DMS53 (cell line): Measurements from ENCODE around the gene STOML1.
A peak's percentile ranks its signal among the peaks of the same experiment; 100 is the strongest.
"Not testable (repeated sequence)": the region's sequence is repeated elsewhere in the genome, so short reads cannot be mapped to it uniquely, and the experiment has no call there.

Source experiments
- DNase-seq: peaks from one replicate; lab custom pipeline; 2025; lab: John Stamatoyannopoulos, UW

The STOML1 gene

DNA sequence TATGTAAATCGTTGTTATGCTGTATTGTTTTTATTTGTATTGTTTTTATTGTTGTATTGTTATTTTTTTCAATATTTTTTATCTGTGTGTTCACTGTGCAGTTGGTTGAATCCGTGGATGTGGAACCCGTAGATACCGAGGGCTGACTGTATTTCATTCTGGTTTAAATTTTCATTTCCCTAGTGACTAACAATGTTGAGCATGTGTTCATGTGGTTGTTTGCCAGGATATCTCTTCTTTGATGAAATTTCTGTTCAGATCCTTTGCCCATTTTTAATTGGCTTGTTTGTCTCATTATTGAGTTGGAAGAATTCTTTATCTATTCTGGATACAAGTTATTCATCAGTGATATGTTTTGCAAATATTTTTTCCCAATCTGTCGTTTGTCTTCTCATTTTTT, 29.7 kb downstream of the STOML1 start:
- DNase-seq = no peak

DNA sequence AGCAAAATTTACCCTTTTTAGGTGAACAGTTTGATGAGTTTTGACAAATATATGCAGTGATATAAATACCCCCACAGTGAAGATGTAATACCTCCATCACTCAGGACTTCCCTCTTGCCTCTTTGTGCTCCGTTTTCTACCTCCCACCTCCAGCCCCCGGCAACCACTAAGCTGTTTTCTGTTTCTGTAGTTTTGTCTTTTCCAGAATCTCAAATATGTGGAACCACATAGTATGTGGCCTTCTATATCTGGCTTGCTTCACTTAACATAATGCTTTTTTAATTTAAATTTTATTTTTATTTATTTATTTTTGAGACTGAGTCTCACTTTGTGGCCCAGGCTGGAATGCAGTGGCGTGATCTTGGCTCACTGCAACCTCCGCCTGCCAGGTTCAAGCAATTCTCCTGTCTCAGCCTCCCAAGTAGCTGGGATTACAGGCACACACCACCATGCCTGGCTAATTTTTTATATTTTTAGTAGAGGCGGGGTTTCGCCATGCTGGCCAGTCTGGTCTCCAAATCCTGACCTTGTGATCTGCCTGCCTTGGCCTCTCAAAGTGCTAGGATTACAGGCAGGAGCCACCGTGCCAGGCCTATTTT, 31.5 kb downstream of the STOML1 start:
- not testable (repeated sequence) for DNase-seq

DNA sequence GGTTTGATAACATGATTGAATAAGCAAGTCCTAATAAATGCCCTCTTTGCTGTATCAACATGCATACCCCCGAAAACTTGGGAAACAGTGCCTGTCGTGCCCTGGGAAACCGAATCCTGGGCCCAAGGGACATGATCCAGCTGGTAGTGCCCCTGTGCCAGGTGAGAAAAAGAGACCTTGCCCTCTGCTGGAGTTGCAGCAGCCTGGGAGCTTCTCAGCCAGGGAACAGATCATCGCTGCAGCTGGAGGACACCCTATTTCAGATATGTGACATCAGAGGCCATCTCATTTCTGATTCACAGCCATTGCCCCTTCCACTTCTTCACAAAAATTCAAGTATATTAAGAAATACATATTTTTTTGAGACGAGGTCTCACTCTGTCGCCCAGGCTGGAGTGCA, 32.3 kb downstream of the STOML1 start:
- DNase-seq = no peak

DNA sequence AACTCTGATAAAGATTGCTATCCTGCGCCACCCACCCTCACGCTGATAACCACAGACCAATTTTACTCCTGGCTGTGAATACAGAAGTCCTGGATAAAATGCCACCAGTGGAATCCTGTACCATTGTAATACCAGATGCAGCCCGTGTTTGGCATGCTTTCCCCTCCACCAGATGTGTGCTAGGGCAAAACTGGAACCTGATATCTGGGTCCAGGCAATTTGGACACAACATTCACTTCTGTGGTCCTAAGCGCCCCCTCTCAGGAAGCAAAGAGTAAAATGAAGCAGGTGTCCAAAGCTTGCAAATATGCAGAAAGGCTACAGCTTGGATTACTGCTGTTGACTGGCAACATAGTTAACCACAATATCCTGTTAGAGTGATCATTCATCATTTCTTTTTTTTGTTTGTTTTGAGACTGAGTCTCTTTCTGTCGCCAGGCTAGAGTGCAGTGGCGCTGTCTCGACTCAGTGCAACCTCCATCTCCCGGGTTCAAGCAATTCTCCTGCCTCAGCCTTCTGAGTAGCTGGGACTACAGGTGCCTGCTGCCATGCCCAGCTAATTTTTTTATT, 33.0 kb downstream of the STOML1 start:
- peak; percentile 20 for DNase-seq

DNA sequence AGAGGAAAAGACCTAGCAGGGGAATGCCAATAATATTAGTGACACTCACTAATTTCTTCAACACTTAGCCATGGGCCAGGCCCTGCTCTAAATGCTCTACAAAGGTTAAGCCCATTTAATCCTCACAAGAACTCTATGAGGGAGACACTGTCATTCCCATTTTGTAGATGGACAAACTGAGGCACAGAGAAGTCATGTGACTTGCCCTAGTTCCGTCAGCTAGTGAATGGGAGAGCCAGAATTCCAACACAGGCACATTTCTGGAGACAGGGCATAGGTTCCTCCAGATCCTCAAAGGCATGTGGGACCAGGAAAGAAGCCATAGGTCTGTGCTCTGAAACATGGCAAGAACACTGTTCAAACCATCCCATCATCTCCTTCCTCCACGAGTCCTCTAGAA, 34.3 kb downstream of the STOML1 start:
- DNase-seq = no peak

DNA sequence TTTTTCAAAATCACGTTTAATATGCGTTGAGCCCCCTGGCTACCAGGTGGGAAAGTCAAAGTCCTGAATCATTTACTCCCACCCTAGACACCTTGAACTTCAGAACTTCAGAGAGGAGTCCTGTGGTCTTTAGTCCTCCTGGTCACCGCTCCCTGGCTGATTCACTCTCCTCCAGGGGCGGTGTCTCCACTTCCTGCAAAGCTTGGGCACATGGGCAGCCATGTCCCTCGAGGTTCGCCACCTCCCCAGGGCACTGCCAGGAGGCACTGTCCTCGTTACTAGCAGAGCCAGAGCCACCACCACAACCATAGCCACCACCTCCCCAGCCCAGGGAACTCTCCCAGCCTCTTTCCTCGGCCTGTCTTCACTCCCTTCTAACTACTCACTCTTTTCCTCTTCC, 34.8 kb downstream of the STOML1 start:
- no peak for DNase-seq

DNA sequence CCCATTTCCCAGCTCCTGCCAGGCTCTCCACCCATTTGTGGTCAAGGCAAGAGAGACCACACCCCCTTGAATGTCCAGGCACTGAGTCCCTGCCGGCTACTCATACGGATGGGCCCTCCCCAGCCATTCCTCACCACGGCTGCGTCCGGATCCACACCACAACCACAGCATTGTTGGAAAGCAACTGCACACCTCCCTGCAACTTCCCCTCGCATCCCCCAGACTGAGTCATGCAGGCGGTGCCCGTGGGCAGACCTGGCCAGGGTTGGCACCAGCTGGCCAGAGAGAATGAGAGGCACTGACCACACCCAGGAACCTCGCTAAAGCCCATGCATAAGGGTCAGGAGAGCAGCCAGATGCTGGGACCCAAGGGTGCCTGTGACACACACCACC, 35.4 kb downstream of the STOML1 start:
- peak; percentile 4 for DNase-seq

DNA sequence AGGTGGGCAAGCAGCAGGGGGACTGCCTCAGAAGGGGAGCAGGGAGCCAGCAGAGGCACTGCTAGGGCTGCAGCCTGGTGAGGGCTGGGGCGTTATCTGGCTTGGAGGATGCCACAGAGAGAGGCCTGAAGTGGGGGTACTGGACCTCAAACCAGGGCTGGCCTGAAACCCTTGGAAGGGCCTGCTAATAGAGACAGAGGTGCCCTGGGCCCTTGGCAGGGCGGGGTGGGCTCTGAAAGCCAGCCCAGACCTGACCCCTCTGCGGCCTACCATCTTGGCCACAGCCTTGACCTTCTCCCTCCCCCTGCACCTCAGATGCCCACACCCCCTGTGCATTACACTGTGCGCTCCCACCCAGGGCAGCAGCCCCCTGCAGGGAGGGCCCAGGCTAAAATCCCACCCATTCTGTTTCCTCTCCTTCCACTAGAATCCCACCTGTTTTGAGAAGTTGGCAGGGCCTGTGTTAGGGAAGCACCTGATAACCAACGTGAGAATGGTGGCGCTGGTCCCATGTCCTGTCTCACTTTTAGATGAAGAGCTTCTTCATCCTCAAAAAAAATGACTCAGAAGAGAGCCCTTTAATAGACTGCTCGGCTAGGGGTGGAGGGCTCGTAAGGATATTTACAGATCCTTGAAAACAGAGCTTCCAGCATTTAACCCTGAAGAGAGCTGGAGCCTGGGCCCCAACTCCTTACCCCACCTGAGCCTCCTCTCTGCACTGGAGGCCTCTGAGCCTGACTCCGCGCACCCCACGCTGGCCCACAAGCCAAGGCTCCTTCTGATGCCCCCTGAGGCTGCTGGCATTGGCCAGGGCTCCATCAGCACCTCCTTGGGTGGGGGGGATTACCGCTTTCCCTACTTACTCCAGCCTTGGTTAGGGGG, 36.0 kb downstream of the STOML1 start:
- DNase-seq = no peak

DNA sequence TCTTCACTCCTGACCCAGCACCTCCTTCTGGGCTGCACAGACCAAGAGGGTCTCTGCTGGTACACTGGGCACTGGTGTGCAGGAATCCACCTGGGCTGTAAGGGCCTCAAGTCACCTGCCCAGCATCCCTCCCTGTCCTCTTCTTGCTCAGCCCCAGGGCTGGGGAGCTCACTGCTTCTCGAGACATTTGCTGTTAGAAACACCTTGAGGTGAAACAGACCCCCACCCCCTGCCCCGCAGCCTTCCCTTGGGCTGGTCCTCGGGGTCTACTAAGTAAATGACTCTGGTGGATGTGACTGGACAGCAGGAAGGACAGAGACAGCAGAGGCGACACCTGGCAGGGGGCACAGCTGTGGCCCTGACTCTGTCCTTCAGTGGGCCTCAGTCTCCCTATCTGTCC, 36.8 kb downstream of the STOML1 start:
- no peak for DNase-seq

DNA sequence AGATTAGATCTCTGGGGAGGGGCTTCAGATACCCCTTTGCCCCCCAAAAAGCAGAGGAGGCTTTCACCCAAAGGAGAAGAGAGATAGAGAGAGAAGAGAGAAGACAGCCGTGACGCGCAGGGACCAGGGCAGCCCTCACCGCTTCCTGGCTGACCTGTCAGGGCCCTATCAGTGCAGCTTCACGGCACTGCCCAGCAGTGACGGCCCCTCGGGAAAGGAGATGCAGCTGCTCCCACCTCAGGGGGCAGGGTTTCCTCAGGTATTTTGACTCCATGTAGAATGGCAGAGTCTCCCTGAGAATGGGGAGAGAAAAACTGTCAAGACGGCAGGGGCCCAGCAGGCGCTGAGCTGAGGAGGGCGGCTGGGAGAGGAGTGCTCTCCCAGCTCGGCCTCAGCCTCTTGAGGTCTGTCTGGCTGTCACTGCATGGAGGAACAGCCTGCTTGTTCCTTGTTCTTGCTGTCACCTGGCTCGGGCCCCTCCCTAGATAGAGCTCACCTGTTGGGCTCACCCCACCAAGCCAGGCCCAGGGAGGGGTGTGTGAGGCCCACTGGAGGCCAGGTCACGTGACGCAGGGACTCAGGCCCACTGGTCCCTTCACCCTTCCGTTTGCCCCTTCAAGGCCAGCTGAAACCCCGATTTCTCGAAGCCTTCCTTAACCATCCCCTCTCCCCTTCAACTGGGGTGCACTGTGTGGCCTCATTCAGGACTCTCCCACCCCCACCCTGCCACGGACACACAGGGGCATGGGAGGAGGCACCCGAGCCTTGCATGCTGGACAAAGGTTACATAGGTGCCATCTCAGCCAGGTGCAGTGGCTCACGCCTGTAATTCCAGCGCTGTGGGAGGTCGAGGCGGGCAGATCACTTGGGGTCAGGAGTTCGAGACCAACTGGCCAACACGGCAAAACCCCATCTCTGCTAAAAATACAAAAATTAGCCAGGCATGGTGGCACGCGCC, 37.6 kb downstream of the STOML1 start:
- no peak for DNase-seq

DNA sequence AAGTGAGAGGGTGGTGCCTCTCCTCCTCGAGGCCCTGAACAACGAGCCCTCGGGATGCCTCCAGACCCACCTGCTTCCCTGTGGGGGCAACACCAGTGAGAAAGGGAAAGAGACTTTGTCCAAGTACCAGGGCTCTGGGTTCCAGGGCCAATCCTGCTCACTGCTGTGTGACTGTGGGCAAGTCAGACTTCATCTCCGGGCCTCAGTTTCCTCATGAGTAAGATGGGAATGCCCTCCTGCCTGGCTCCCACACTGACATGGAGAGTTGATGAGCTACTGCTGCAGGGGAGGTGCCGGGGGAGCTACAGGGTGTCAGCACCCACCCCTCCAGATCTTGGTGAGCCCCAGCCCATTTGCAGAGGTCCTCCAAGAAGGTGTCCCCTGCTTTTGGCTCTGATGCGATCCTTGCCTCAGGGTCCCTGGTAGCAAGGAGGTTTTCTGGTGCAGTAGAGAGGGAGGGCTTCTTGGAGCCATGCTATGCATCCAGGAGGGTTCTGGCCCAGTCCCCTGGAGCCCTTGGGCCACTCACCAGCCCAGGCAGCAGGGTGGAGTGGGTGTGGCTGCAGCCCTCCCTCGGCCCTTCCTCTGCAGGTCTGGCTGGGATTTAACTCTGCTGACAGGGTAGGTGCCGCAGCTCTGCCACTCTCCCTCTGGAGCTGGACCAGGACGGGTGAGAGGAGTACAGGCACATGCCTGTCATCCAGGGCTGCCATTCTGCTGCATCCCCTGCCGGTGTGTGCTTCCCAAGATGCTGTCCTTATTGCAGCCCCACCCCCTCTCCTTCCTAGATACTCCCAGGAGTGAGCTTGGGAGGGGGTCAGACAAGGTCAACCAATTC, 39.0 kb downstream of the STOML1 start:
- no peak for DNase-seq

DNA sequence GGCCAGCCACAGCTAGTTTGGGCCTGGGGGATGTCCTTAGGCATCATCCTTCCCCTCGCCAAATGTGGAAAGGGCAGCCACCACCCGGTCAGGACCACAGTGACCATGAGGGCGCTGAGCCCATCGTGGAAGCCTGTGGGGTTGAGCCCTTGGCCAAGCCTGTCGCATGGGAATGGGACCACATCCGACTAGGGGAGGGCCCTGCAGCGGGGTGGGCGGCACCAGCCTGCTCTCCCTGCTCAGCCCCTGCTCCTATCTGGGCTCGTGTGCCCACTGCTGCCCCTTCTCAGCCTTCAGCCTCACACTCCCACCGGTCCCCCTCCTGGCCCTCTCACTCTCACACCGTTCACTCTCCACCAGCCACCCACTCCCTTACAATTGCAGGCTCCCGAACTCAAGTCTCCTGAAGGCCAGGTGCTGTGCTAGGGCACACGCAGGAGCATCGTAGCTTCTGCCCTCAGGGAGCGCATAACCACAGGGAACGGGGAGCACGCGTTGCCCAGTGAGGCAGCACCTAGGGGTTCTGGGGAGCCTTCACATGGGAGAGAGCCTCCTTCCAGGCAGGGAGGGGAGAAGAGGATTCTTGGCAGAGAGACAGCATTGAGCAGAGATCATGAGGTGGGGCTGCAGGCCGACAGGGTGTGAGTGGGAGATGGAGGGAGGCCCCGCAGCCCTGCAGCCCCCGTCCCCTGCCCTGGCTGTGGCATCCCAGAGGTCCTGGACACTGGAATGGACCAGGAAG, 39.8 kb downstream of the STOML1 start:
- DNase-seq = no peak

DNA sequence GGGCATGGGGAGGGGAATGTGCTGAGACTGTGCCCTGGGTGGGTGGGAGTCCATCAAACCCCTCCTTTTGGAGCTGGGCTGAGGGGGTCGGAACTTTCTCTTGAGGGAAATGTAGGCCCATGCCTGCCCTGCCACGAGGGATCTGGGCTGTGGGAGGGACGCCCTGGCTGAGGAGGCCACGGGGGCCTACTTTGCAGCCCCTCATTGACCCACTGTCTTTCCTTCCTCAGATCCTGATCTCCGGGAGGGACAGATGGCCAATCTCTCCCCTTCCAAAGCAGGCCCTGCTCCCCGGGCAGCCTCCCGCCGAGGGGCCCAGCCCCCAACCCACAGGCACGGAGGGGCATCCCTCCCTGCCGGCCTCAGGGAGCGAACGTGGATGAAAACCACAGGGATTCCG, 40.5 kb downstream of the STOML1 start:
- no peak for DNase-seq

DNA sequence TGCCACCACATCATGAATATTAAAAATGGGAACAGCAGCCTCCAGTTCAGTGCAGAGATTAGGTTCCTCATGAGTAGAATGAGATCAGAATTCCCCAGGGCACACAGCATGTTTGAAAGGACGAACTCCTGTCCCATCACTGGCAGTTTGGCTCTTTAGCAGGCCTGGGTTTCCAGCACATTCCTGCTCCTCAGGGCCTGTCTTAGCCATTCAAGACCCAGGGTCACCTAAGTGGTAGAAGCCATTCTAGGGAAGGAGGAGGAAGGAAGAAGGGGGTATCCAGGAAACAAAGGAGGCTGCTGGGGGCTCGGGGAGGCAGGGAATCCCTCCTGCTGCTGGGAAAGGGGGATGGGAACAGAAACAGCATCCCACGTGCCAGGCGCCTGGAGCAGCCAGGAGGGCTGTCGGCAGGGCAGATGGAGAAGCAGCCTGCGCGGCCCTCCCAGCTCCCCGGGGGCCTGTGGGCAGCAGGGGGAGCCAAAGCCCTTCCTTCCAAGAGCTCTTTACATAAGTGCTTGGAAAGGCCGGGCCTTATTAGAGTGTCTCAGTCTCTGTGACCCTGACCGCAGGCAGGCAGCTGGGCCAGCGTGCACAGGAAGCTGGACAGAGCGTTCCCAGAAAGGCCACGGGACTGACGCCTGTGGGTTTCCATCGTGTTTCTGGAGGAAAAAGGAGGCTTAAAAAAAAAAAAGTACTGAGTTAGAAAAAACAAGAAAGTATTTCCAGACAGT, 41.1 kb downstream of the STOML1 start:
- peak; percentile 91 for DNase-seq

DNA sequence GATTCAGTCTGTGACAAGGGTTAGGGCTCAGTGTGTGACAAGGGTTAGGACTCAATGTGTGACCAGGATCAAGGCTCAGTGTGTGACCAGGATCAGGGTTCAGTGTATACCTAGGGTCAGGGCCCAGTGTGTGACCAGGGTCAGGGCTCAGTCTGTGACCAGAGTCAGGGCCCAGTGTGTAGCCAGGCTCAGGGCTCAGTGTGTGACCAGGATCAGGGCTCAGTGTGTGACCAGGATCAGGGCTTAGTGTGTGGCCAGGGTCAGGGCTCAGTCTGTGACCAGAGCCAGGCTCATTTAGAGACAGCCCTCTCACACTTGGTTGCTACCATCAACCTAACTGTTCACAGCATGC, 41.6 kb downstream of the STOML1 start:
- DNase-seq = no peak

DNA sequence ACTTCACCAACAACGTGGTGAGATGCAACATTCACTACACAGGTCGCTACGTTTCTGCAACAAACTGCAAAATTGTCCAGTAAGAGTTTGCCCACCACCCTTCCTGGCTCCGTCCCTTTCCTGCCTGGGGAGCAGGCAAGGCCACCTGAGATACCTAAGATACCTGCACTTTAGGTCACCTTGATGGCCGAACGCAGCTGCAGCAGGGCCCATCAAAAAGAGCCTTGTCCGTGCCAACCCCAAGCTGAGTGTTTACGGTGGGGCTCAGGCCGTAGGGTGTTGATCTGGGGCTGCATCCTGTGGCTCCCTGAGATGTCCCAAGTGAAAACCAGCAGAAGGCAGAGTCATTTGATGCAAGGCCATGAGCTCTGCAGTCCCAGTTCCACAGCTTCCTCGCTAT, 42.6 kb downstream of the STOML1 start:
- no peak for DNase-seq

DNA sequence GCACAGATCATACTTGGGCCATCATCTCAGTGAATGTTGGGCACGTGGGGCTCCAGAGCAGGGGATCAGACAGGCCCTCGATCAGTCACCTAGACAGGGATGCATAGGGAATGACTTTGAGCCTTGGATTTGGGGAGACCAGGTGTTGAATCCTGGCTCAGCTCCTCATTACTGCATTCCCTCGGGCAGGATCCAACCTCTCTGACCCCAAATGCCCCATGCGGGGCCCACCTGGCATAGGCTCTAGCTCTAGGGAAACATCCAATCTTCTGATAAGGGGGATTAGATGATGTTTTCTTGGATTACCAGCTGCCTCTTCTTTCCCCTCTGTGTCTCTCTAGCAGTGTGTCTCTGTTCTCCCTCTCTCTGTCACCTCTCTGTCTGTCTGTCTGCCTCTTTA, 43.1 kb downstream of the STOML1 start:
- no peak for DNase-seq

DNA sequence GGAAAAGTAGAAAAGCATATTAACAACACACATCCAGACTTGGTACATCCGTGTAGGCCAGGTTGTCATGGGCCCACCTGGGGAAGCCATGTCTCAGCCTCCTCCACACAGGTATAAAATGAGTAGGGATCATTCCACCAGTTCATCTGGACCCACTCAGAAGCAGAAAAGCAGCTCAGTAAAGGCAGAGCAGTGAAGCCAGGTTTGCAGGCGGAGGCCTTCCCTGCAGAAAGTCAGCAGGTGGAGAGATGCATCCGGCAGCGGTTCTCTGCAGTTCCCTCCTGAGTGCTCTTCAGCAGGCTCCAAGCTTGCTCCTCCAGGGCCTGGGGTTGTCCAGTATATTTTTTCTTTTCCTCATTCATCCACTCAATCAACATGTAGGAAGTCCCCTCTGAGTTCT, 43.7 kb downstream of the STOML1 start:
- no peak for DNase-seq

DNA sequence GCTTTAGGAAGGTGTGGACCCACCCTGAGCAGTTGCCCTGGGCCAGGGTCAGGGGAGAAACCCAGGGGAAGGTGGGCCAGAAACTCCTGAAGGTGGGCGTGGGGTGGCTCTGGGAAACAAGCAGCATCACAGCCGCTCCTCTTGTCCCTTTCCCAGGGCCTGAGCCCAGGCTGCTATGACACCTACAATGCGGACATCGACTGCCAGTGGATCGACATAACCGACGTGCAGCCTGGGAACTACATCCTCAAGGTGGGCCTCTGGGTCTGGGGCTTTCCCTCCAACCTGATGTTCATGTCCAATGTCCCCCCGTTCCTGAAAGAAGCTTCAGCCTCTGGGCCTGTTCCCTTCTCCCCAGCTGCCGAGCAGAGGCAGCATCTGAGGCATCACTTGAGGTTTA, 44.4 kb downstream of the STOML1 start:
- DNase-seq = no peak

DNA sequence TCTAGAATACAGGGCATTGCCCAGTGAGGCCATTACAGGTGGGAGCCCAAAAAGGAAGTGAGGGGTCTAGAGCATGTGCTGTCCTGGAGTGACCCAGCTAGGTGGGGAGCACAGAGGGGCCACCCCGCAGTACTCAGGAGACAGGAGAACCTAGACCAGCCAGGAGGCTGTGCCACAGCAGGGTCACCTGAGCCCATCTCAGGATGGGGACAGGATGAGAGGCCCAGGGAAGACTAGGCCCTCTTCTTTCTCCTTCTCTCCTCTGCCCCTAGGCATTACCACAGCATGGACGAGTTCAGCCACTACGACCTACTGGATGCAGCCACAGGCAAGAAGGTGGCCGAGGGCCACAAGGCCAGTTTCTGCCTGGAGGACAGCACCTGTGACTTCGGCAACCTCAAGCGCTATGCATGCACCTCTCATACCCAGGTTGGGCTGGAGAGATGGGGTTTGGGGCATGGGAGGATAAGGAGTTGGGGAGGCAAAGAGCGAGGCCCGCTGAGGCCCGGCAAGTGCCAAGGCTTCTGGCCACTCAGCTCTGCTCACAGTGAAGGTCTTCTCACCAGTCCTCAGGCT, 45.2 kb downstream of the STOML1 start:
- no peak for DNase-seq
